A673 (cell line): Measurements from ENCODE around the gene CENPX. TPM values are rescaled to one million over a fixed set of nuclear protein-coding genes. Genes with fewer than 3 reads are reported as not detected.

Experiments
- BruUV-seq: library from RNA; stranded (reverse); fragments of 400-500 nt; replicated peaks from 2 replicates; lab custom pipeline; 2021; lab: Mats Ljungman, UMichigan
- CTCF ChIA-PET: fragments of 300-600 bp; sonication (Branson Sonifier 250); formaldehyde crosslinking; loops from one replicate; lab custom pipeline; 2022; ENCODE audit warnings: antibody characterized with exemption; lab: Charles Lee
- POLR2A ChIA-PET: fragments of 300-600 bp; sonication (Branson Sonifier 250); formaldehyde crosslinking; loops from one replicate; lab custom pipeline; 2022; ENCODE audit warnings: antibody characterized with exemption; ENCODE audit not compliant: low non-redundant PET; lab: Charles Lee
- DNase-seq: peaks from one replicate; pipeline ENCODE4 v3.0.0-alpha.2; 2015; ENCODE audit warnings: low spot score
- H3K27ac ChIP-seq: fragments of 200-600 bp; sonication (generic); 2 replicates; pipeline ENCODE4 v1.5.1; 2016; ENCODE audit warnings: mixed run types, low read depth, mild to moderate bottlenecking, mixed read lengths, antibody characterized with exemption, low read length; ENCODE audit not compliant: poor library complexity, severe bottlenecking
- H3K27me3 ChIP-seq: fragments of 200-600 bp; sonication (generic); replicated peaks from 2 replicates; pipeline ENCODE4 v1.6.1; 2017; ENCODE audit warnings: mixed run types, low read depth, mild to moderate bottlenecking, mixed read lengths, antibody characterized with exemption, low read length; ENCODE audit not compliant: insufficient read depth, poor library complexity
- H3K36me3 ChIP-seq: fragments of 200-600 bp; sonication (generic); 2 replicates; pipeline ENCODE4 v1.6.1; 2016; ENCODE audit warnings: mixed run types, mild to moderate bottlenecking, mixed read lengths, antibody characterized with exemption, low read length; ENCODE audit not compliant: insufficient read depth, poor library complexity, severe bottlenecking
- H3K4me1 ChIP-seq: fragments of 200-600 bp; sonication (generic); 2 replicates; pipeline ENCODE4 v1.6.1; 2017; ENCODE audit warnings: mixed run types, mild to moderate bottlenecking, mixed read lengths, antibody characterized with exemption, low read length; ENCODE audit not compliant: insufficient read depth, poor library complexity, severe bottlenecking
- H3K4me3 ChIP-seq: fragments of 200-600 bp; sonication (generic); 2 replicates; pipeline ENCODE4 v1.5.1; 2016; ENCODE audit warnings: low read depth, mixed run types, mild to moderate bottlenecking, mixed read lengths, low read length; ENCODE audit not compliant: poor library complexity, severe bottlenecking
- H3K9me3 ChIP-seq: fragments of 200-600 bp; sonication (generic); 2 replicates; pipeline ENCODE4 v1.6.1; 2016; ENCODE audit warnings: mixed run types, low read depth, mild to moderate bottlenecking, mixed read lengths, antibody characterized with exemption, low read length; ENCODE audit not compliant: poor library complexity, severe bottlenecking
- EZH2 ChIP-seq: fragments of 200-600 bp; sonication (generic); IDR thresholded peaks from 2 replicates; pipeline ENCODE4 v1.6.1; 2017; ENCODE audit warnings: borderline replicate concordance, low read depth, mild to moderate bottlenecking, mixed read lengths, antibody characterized with exemption, low read length; ENCODE audit not compliant: poor library complexity, severe bottlenecking
- intact Hi-C: fragments of 100-400 bp; cut with micrococcal nuclease; formaldehyde crosslinking; loops from one replicate; pipeline ENCODE4 v1.10.0; 2022; ENCODE audit not compliant: unreplicated experiment
- total RNA-seq: library from RNA; stranded (reverse); gene quantifications from 2 replicates; pipeline ENCODE4 v1.2.3, GENCODE V29; 2021
- TF ChIP-seq, protein P1 (sequence below): fragments of 300-800, 200-600 bp; sonication (generic); conservative IDR thresholded peaks from 2 replicates; pipeline ENCODE4 v1.5.1; 2017; ENCODE audit warnings: low read depth, mild to moderate bottlenecking, antibody characterized with exemption, low read length, moderate library complexity, mixed read lengths

CENPX gene
- total RNA-seq, 1 experiment from 2014 or later: 165 TPM

DNA sequence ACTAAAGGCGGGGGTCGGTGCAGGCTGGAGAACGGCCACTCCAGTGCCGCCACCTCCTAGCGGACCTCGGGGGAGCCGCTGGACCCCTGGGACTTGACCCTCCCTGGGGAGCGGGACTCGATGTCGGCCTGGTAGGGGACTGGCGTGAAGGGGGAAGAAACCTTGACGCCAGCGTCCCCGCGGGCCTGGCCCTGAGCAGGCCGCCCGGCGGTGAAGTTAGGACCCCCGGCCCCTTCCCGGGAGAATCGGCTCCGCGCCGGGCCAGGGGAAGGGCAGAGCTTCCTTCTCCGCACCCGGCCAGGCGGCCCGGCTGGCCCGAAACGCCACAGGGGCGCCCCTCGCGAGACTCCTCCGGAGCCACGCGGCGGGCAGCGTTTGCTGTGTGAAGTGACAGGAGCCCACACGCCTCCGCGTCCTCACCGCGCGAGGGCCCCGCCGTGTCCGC is 42.5 kb upstream of the CENPX start:
- Histone ChIP-seq H3K4me1 (peaks cover 6% of the 10 kb centered on the region), H3K9me3 (no peaks in the 10 kb centered on the region), H3K27ac (peak overlapping the region; percentile 81), H3K36me3 (peaks cover 35% of the 10 kb centered on the region), H3K27me3 (no peaks in the 10 kb centered on the region), H3K4me3 (peak overlapping the region; percentile 85)
- TF ChIP-seq EZH2: no peak
- TF ChIP-seq, protein P1, sequence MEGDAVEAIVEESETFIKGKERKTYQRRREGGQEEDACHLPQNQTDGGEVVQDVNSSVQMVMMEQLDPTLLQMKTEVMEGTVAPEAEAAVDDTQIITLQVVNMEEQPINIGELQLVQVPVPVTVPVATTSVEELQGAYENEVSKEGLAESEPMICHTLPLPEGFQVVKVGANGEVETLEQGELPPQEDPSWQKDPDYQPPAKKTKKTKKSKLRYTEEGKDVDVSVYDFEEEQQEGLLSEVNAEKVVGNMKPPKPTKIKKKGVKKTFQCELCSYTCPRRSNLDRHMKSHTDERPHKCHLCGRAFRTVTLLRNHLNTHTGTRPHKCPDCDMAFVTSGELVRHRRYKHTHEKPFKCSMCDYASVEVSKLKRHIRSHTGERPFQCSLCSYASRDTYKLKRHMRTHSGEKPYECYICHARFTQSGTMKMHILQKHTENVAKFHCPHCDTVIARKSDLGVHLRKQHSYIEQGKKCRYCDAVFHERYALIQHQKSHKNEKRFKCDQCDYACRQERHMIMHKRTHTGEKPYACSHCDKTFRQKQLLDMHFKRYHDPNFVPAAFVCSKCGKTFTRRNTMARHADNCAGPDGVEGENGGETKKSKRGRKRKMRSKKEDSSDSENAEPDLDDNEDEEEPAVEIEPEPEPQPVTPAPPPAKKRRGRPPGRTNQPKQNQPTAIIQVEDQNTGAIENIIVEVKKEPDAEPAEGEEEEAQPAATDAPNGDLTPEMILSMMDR: no peak
- intact Hi-C loops: no loop called here
- ChIA-PET CTCF (no interaction called here), POLR2A (no interaction called here)
- BruUV-seq: no TSS peak
- DNase-seq: no peak

DNA sequence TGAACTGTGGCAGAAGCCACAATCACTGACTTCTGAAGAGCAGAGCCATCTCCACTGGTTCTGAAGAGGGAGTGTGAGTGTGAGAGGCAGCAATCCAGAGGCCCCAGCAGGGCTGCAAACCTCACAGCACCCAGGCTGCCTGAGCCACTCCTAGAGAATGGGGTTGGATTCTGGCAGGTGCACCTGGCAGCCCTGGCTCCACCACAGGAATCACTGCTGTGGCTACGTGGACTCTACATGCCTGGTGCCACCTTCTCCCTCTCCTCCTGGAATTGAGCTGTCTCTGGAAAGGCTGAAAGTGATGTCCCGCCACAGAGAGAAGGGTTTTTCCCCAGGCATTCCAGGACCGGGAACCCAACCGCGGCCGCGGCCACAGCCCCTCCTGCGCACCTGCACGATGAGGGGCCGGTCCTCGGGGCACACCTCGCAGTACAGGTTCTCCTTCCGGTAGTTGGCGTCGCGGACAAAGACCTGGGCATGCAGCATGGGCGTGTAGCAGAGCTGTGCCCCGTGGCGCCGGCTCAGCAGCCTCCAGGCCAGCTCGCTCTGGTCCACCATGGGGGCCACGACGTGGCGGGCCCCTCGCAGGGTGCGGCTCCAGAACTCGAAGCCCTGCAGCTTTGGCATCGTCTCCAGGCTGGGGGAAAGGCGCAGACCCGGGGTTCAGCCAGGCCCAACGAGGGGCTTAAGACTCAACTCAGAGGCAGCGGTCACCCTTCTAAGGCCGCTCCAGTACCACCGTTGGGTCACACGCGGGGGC is 41.9 kb upstream of the CENPX start:
- no peak for TF ChIP-seq EZH2
- TF ChIP-seq, protein P1: no peak
- Histone ChIP-seq H3K4me3 (peak overlapping the region; percentile 85), H3K36me3 (peaks cover 38% of the 10 kb centered on the region), H3K9me3 (no peaks in the 10 kb centered on the region), H3K4me1 (peaks cover 6% of the 10 kb centered on the region), H3K27me3 (no peaks in the 10 kb centered on the region), H3K27ac (peak overlapping the region; percentile 81)
- TSS peak; percentile 53 for BruUV-seq
- CTCF ChIA-PET: no interaction called here
- intact Hi-C loops: no loop called here
- no peak for DNase-seq
- POLR2A ChIA-PET: no interaction called here

DNA sequence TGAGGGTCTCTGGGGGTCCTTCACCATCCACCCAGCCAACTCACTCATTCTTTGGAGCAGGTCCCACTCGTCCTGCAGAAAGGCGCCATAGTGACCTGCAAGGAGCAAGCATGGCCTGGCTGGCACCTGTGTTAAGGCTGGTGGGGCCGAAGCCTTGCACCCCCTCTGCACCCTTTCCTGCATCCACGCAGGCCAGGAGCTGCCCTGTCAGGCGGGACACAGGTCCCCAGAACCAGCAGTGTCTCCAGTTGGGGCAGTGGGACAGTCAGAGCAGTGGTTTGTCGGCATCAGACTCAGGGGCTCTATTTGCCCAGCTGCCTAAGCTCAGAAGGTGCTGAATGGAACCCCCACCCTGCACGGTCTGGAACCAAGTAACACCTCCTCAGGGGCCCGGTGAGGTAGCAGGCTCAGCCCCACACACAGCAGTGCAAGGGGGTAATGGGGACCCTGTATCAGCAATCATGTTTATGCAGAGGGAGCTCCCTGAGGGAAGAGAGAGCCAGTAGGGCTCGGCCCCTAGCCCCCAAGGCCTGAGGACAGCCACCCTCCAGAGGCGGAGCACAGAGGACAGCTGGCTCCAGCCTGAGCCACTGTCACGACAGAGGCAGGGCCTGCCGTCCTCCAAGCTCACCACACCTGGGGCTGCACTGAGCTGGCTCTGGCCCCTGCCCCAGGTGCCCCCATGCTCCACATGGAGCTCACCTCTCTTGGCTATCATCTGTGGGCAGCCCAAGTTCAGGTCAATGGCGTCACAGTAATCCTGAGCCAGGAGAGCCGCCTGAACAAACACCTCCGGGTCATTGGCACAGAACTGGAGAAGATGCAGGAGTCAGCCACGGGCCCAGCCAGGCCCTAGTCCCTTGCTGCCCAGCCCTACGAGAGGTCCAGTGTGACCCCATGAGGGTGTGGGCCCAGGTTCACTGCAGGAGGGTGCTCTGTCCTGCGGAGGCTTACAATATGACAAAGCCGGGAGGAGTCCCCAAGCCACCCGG is 41.0 kb upstream of the CENPX start:
- BruUV-seq: no TSS peak

More for the DNA sequence above, 41.0 kb upstream of the CENPX start:
- TF ChIP-seq, protein P1: no peak
- no peak for TF ChIP-seq EZH2
- Histone ChIP-seq H3K27me3 (no peaks in the 10 kb centered on the region), H3K4me1 (peaks cover 6% of the 10 kb centered on the region), H3K36me3 (peaks cover 44% of the 10 kb centered on the region), H3K27ac (no peak overlapping the region), H3K4me3 (peak overlapping the region; percentile 85), H3K9me3 (no peaks in the 10 kb centered on the region)
- CTCF ChIA-PET: no interaction called here
- POLR2A ChIA-PET: no interaction called here
- no peak for DNase-seq
- intact Hi-C loops: no loop called here
